Measurements from ENCODE around the gene KCNK5. TPM values are rescaled to one million over a fixed set of nuclear protein-coding genes. Genes with fewer than 3 reads are reported as not detected.

KCNK5 gene
- total RNA-seq, 1 donor from 2014 or later, result 10.9 TPM

DNA sequence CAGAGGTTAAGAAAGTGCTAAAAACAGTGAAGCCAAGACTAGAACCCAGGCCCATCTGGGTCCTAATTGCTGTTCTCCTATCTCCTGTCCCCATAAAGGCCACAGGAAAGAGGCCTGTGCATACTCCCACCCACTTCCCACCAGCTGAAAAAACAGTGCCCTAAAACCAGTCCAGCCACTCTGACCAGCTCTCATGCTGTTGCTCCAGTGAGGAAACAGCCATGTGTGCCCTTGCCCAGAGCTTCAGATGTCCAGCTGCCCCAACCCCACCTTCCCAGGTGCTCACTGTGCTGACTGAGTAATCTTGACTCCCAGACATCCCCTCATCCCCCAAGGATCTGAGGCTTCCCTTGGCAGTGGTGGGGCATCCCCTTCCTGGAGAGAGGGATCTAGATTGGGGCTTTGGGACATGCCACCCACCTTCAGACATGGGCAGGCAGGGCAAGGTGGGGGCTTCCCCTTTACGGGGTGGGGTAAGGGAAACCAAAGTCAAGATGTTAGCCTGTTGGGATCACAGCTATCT, 28.7 kb downstream of the KCNK5 start:
- H3K27ac ChIP-seq, result no peak overlapping the region
- no peaks in the 10 kb centered on the region for H3K27me3 ChIP-seq (ENCODE audit: low read depth)
- H3K36me3 ChIP-seq, result peaks cover under 1% of the 10 kb centered on the region
- ATAC-seq (peak; percentile 39 to 60), DNase-seq (peak; percentile 61)
- intact Hi-C loops (cut with DNase I), result no loop called here
- peaks cover 40% of the 10 kb centered on the region for H3K4me1 ChIP-seq
- H3K9me3 ChIP-seq, result no peaks in the 10 kb centered on the region
- TF ChIP-seq CTCF (IDR thresholded peaks at IDR 0.05), result no peak
- H3K4me3 ChIP-seq, result no peak overlapping the region

DNA sequence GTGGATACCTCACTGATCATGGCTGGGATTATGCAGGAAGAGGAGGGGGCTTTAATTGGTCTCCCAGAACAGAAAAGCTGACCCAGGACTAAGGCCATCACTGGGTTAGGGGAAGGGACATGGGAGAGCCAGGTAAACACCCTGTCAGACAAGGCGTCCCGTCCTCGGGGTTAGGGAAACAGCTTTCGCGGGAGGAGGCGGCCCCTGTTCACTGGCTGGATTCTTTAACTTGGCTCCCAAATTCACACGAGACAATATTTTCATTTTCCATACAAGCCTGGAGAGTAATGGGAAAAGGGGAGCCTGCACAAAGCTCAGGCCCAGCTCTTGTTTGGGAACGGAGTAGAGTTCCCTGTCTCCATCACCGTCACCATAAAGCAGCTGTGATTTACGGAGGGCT, 29.3 kb downstream of the KCNK5 start:
- Histone ChIP-seq H3K27me3 (ENCODE audit: low read depth) (no peaks in the 10 kb centered on the region), H3K36me3 (peaks cover 6% of the 10 kb centered on the region), H3K9me3 (no peaks in the 10 kb centered on the region), H3K27ac (peak overlapping the region; percentile 24), H3K4me3 (no peak overlapping the region), H3K4me1 (peaks cover 34% of the 10 kb centered on the region)
- TF ChIP-seq CTCF (IDR thresholded peaks at IDR 0.05), result no peak
- no peak for ATAC-seq
- DNase-seq, result no peak
- intact Hi-C loops (cut with DNase I), result no loop called here

DNA sequence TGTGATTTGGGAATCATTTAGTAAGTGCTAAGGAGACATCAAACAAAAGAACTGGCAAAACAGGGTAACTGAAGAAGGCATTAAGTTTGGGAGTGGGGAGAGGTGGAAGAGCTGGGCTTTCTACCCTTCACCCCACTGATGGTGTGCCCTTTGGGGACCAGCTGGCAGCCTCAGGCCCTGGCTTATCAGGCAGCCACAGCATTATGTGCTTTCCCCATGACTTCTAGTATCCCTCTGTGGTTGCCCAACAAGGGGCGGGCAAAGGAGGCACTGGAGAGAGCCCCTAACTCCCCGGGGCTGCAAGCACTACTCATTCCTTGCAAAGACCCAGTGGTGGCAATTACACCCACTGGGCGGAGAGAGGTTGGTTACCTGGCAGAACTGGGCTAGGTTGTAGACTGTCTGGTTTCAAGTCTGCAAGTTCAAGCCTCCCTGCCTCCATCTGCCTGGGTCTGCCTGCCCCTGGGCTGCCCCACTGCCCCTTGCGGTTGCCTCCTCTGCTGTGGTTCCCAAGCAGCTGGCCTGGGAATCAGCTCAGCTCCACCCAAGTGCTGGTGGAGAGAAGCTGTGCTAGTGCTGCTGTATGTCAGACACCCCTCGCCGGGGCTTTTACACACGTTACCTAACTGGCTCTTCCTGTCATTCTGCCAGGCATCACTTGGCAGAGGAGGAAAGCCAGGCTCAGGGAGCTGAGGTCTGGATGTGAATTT, 29.9 kb downstream of the KCNK5 start:
- Histone ChIP-seq H3K27ac (peak overlapping the region; percentile 24), H3K4me3 (no peak overlapping the region), H3K4me1 (peaks cover 28% of the 10 kb centered on the region), H3K27me3 (ENCODE audit: low read depth) (no peaks in the 10 kb centered on the region), H3K9me3 (no peaks in the 10 kb centered on the region), H3K36me3 (peaks cover 12% of the 10 kb centered on the region)
- ATAC-seq (no peak), DNase-seq (no peak)
- no peak for TF ChIP-seq CTCF (IDR thresholded peaks at IDR 0.05)
- intact Hi-C loops (cut with DNase I), result no loop called here

DNA sequence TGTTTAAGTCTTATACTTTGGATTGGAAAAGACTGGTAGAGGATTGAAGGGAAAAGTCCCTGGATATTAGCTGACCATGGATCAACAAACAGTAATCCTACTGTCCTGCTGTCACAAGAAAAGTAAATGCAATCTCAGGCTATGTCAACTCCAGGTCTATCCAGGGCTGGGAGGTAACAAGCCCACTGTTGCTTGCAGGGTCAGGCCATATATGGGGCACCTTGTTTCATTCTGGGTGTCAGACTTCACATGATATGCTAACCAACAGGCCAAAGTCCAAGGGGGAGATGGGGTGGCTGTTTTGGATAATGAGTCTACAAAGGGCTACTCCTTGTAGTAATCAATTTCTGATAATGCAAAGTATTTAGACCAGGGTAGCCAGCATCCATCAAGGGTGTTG, 30.7 kb downstream of the KCNK5 start:
- ATAC-seq (no peak), DNase-seq (no peak)
- H3K27ac ChIP-seq, result no peak overlapping the region
- H3K36me3 ChIP-seq, result peaks cover 20% of the 10 kb centered on the region
- intact Hi-C loops (cut with DNase I), result no loop called here
- H3K9me3 ChIP-seq, result no peaks in the 10 kb centered on the region
- TF ChIP-seq CTCF (IDR thresholded peaks at IDR 0.05), result no peak
- H3K4me3 ChIP-seq, result no peak overlapping the region
- no peaks in the 10 kb centered on the region for H3K27me3 ChIP-seq (ENCODE audit: low read depth)
- peaks cover 22% of the 10 kb centered on the region for H3K4me1 ChIP-seq

DNA sequence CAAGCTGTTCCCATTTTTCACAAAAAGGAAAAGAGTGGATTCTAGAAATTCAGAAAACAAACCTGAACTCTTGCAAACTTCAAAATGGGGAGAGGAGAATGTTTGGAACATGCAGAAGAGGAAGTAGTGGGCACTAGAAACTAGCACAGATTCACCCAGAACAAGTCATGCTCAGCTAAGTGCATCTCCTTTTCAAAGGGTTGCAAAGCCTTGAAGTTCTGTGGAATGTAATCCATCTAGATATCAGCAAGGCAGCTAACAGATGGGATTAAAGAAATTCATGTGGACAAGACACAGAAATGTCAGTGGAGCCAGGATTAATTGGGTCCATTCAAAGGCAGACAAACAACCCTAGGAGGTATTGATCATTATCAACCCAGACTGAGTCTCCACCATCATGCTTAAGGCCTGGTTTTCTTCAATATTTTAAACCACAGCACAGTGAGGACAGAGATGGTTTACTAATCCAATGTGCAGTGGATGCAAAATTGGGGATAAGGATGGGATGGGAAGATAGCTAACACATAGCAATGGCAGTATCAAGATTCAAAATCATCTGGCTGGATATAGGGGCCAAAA, 31.3 kb downstream of the KCNK5 start:
- peaks cover 17% of the 10 kb centered on the region for H3K4me1 ChIP-seq
- no peak overlapping the region for H3K4me3 ChIP-seq
- H3K27me3 ChIP-seq (ENCODE audit: low read depth), result no peaks in the 10 kb centered on the region
- intact Hi-C loops (cut with DNase I), result no loop called here
- H3K9me3 ChIP-seq, result no peaks in the 10 kb centered on the region
- no peak overlapping the region for H3K27ac ChIP-seq
- TF ChIP-seq CTCF (IDR thresholded peaks at IDR 0.05), result no peak
- ATAC-seq, result no peak
- peaks cover 24% of the 10 kb centered on the region for H3K36me3 ChIP-seq
- DNase-seq, result no peak

Data from lower lobe of right lung (tissue), 2 donors.